SH-SY5Y (cell line): Measurements from ENCODE around the gene SLC35E1.
A peak's percentile ranks its signal among the peaks of the same experiment; 100 is the strongest.

Source experiments
- GATA2 ChIP-seq: IDR thresholded peaks from 2 replicates; pipeline ENCODE4 v1.6.1; 2011; ENCODE audit warnings: mild to moderate bottlenecking, low read depth, low read length
- GATA3 ChIP-seq: IDR thresholded peaks from 2 replicates; pipeline ENCODE4 v1.6.1; 2011; ENCODE audit warnings: low read depth, mild to moderate bottlenecking, low read length, moderate library complexity

The SLC35E1 gene

GRCh38 chr19:16589917-16590316 lies 17.7 kb upstream of the SLC35E1 start:
- no peak for TF ChIP-seq GATA3
- no peak for TF ChIP-seq GATA2

DNA sequence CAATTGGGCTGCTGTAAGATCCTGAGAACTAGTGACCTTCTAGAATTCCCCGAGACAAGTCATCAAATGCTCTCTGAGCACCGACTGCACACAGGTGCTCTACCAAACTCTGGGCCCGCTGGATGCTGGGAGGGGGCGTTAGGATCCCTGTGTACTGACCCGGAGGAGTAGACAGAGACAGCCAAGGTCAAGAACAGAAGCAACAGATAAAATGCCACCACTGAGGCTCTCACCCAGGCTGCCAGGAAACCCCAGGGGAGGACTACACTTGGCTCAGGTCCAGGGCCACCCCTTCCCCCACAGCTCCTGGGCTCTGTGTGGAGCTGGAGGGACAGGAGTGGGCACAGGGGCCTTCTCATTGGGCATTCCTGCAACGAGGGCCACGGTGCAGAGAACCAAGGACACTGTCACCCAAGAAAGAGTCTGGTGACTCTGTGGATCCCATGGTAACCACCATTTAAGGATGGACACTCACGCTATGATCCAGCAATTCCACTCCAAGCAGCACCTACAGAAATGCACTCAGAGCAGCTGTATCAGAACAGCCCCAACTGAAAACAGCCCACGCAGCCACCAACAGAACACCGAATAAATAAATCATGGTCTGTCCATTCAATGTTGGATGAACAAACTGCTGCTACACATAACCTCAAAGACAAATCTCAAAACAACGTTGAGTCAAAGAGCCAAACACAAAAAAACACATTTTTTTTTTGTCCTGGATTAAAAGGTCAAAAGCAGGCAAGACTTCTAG lies 16.8 kb upstream of the SLC35E1 start:
- TF ChIP-seq GATA3 (no peak), GATA2 (no peak)

GRCh38 chr19:16587833-16588823 lies 15.9 kb upstream of the SLC35E1 start:
- TF ChIP-seq GATA3 (no peak), GATA2 (no peak)

DNA sequence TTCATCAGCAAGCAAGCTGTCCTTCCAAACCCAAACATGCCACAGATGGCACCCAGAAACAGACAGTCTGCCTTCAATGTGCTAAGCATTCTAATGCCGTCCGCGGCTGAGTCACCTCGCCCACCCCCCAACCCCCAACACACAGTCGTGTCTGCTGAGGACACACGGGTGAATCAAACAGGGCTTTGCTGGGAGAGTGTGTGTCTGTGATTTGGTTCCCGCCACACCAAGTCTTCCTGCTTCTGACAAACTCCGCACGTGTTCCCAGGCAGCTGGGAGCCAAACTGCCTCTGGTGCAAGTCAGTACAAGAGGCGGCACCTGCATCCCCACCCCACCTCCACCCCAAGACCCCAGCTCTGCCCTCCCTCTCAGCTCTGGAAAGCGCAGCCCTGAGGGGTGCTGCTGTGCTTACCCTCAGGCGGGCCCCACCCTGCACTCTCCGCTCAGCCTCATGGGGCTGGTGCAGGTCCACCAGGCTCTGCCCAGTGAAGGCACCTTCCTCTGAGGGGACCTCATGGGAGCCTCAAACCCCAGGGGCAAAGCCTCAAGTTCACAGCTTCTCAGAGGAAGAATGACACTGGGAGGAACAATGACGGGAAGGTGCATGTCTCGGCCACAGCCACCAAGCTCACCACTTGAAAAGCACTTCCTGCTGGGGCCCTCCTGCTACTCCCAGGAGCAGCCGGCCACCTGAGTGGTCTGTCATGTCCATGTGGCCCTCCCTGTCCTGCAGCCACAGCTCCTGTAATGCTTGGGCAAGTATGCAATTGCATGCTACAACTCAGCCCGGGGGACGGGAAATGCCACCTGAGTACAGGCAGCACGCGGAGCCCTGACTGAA lies 15.0 kb upstream of the SLC35E1 start:
- TF ChIP-seq GATA2 = no peak
- no peak for TF ChIP-seq GATA3

- no peak for TF ChIP-seq GATA2
- TF ChIP-seq GATA3 = no peak
These were observed 14.3 kb upstream of the SLC35E1 start for GRCh38 chr19:16586477-16586871.

DNA sequence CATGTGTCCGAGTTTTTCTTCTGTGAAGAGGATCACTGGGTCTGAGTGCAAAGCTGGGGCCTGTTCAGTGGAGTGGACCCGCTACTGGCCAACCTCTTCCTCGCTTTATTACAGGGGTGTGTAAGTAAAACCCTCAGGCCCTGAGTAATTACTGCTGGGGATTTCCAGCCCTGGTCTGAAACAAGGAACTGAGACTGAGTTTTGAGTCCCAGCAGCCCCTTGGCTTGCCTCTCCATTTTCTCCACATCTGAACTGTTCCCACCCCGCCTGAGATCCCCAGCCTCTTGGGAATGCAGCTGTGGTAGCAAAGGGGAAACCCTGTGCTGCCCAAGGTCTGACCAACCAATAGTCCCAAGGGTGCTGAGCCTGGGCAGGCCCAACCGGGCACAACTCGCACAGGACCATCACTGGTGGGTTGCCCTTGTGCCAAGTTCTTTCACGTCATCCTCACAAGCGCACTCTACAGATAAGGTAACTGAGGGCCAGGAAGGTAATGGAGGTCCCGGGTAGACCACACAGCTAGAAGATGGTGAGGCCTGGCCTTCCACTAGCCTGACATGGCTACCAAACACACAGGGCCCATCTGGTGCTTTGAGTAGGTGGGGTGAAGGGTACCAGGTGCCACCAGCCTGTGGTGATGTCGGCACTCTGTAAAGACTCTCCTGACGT lies 13.7 kb upstream of the SLC35E1 start:
- TF ChIP-seq GATA3 = no peak
- no peak for TF ChIP-seq GATA2

GRCh38 chr19:16585094-16585801 lies 13.0 kb upstream of the SLC35E1 start:
- TF ChIP-seq GATA2 = no peak
- no peak for TF ChIP-seq GATA3

DNA sequence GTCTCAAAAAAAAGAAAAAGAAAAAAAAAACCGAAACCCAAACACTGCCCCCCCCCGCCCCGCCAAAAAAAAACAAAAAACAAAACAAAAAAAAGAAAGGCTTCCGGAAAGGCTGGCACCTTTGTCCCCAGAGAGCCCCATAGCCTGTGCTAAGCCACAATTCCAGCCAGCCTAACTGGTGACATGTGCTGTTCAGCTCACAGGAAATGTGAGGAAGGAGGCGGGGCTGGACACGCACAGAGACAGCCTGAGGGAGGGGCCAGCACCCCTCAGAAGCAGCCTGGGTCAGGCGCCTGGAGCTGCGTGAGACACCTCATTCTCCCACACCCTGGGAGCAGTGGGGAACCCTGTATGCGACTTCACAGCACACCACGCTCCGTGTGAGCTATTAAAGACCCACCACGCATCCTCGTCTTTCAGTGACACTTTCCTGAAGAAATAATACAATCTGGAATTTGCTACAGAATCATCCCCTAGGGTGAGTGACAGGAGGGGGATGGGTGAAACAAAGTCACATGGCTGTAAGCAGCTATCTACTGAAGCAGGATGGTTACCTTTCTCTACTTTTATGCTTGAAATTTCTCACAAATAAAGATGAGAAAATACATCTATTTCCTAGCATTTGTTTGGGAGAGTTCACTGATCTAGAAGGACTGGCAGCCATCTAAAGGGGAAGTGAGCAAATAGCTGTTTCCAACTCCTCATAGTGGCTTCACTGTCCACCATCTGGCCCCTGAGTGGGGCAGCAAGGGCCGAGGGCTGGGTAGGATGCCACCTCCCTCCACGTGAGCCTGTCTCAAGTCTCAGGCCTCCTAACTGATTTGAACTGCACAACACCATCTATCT lies 12.3 kb upstream of the SLC35E1 start:
- TF ChIP-seq GATA3 (no peak), GATA2 (no peak)

DNA sequence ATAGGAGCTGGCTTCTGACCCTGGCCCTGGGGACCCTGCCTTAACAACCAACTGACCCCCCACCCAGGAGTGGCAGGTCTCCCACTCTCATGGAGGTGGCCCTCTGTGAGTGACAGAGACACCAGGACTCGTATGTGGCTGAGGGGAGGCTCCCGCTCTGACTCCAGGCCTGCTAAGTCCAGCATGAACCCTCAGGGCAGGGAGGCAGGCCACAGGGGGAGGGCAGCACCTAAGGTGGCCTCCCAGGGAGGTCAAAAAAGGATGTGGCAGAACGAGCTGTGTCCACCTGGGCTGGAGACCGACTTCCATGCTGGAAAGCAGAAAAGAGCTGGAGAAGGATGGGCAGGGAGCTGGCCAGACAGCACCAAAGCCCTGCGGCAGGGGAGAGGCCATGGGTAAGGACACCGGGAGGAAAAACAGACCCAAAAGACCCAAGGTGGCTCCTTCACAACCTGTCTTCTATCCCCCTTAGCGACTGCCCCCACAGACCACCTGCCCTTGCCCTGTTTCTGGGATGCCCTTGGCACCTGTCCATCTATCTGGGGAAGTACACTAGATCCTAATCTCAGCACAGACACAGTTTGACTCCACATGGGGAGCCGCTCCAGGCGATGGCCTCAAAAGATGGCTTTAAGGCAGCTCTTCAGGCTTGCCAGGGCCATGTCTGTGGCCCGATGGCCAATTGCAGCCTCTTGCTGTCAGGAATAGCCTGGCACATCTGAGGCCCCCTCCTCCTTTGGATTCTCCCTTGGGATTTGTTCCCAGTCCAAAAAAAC lies 10.5 kb upstream of the SLC35E1 start:
- TF ChIP-seq GATA2 (peak; percentile 71; the same call in 1 of the 2 replicates), GATA3 (no peak)

DNA sequence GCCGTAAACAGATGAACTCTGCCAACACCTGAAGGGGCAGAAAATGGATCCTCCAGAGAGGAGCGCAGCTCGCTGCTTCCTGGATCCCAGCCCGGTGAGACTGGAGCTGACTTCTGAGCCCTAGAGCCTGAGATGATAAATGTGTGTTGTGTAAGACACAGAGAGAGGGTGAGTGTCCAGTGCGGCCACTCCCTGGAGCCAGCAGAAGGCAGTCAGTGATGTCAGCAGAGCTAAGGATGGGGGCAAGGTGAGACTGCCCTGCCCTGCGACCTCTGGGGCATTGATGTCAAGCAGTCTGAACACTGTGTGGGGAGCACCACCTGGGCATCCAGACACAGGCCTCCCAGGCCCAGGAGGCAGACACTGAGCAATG lies 9.7 kb upstream of the SLC35E1 start:
- TF ChIP-seq GATA2 (no peak), GATA3 (no peak)

- TF ChIP-seq GATA3 (no peak), GATA2 (no peak)
These were observed 9.1 kb upstream of the SLC35E1 start for GRCh38 chr19:16581145-16581970.
